SK-N-SH treated with all-trans-retinoic acid at 6 μM for 48 hours (cell line): ENCODE data around the gene KLHDC4.
"Not testable (repeated sequence)": the region's sequence is repeated elsewhere in the genome, so short reads cannot be mapped to it uniquely, and the experiment has no call there.

ENCODE experiments used
- ATAC-seq: fragments of 200-7000 bp; cut with Tn5 transposase; 3 replicates; pipeline ENCODE4 v1.9.1; 2020; ENCODE audit warnings: mild to moderate bottlenecking, moderate library complexity
- ARNTL ChIP-seq: fragments of 450-650 bp; formaldehyde crosslinking; IDR thresholded peaks from 2 replicates; pipeline ENCODE4 v1.5.0; 2020; ENCODE audit warnings: low read depth, mild to moderate bottlenecking, moderate library complexity, borderline replicate concordance
- BACH2 ChIP-seq: fragments of 250-450 bp; sonication (Bioruptor Pico); IDR thresholded peaks from 2 replicates; pipeline ENCODE4 v1.9.0; 2021; ENCODE audit warnings: mild to moderate bottlenecking, borderline replicate concordance
- CREB5 ChIP-seq: fragments of 250-450 bp; sonication (Bioruptor Pico); IDR thresholded peaks from 2 replicates; pipeline ENCODE4 v1.5.1; 2020; ENCODE audit warnings: low read depth, mild to moderate bottlenecking, moderate library complexity
- ESRRG ChIP-seq: fragments of 250-450 bp; sonication (Bioruptor Pico); IDR thresholded peaks from 2 replicates; pipeline ENCODE4 v1.6.1; 2021; ENCODE audit warnings: mild to moderate bottlenecking
- GLIS3 ChIP-seq: fragments of 250-450 bp; sonication (Bioruptor Pico); IDR thresholded peaks from 2 replicates; pipeline ENCODE4 v1.5.0; 2020; ENCODE audit warnings: mild to moderate bottlenecking, moderate library complexity
- ISL1 ChIP-seq: fragments of 250-450 bp; sonication (Bioruptor Pico); IDR thresholded peaks from 2 replicates; pipeline ENCODE4 v2.1.2; 2022; ENCODE audit warnings: mild to moderate bottlenecking, moderate library complexity
- OSR1 ChIP-seq: fragments of 250-450 bp; sonication (Bioruptor Pico); IDR thresholded peaks from 2 replicates; pipeline ENCODE4 v1.8.0; 2022; ENCODE audit warnings: moderate library complexity, mild to moderate bottlenecking, inconsistent platforms
- POU6F1 ChIP-seq: fragments of 250-450 bp; sonication (Bioruptor Pico); IDR thresholded peaks from 2 replicates; pipeline ENCODE4 v1.8.0; 2021; ENCODE audit warnings: low read depth, mild to moderate bottlenecking, moderate library complexity, borderline replicate concordance
- RARB ChIP-seq: fragments of 250-450 bp; sonication (Bioruptor Pico); IDR thresholded peaks from 2 replicates; pipeline ENCODE4 v1.8.0; 2021; ENCODE audit warnings: mild to moderate bottlenecking, moderate library complexity
- SNAI2 ChIP-seq: fragments of 250-450 bp; sonication (Bioruptor Pico); IDR thresholded peaks from 2 replicates; pipeline ENCODE4 v1.5.0; 2020; ENCODE audit warnings: mild to moderate bottlenecking, moderate library complexity
- TCF4 ChIP-seq: fragments of 250-450 bp; sonication (Bioruptor Pico); IDR thresholded peaks from 2 replicates; pipeline ENCODE4 v1.8.0; 2021; ENCODE audit warnings: mild to moderate bottlenecking, moderate library complexity, borderline replicate concordance
- TOX ChIP-seq: fragments of 250-450 bp; sonication (Bioruptor Pico); IDR thresholded peaks from 2 replicates; pipeline ENCODE4 v1.8.0; 2021; ENCODE audit warnings: mild to moderate bottlenecking, moderate library complexity, borderline replicate concordance
- TSHZ2 ChIP-seq: fragments of 250-450 bp; sonication (Bioruptor Pico); IDR thresholded peaks from 2 replicates; pipeline ENCODE4 v1.5.0; 2020; ENCODE audit warnings: mild to moderate bottlenecking, moderate library complexity
- ZC3H10 ChIP-seq: fragments of 250-450 bp; sonication (Bioruptor Pico); IDR thresholded peaks from 2 replicates; pipeline ENCODE4 v1.5.1; 2021; ENCODE audit warnings: mild to moderate bottlenecking, moderate library complexity
- ZFP3 ChIP-seq: fragments of 250-450 bp; sonication (Bioruptor Pico); IDR thresholded peaks from 2 replicates; pipeline ENCODE4 v1.5.0; 2020; ENCODE audit warnings: mild to moderate bottlenecking, moderate library complexity
- ZFP30 ChIP-seq: fragments of 450-650 bp; formaldehyde crosslinking; IDR thresholded peaks from 2 replicates; pipeline ENCODE4 v1.5.0; 2022; ENCODE audit warnings: mild to moderate bottlenecking, moderate library complexity
- ZNF565 ChIP-seq: fragments of 450-650 bp; formaldehyde crosslinking; conservative IDR thresholded peaks from 2 replicates; pipeline ENCODE4 v1.5.0; 2020; ENCODE audit warnings: low read depth, mild to moderate bottlenecking, moderate library complexity
- ZNF70 ChIP-seq: fragments of 450-650 bp; formaldehyde crosslinking; IDR thresholded peaks from 2 replicates; pipeline ENCODE4 v1.5.0; 2020; ENCODE audit warnings: mild to moderate bottlenecking, moderate library complexity
- ZNF8 ChIP-seq: fragments of 450-650 bp; formaldehyde crosslinking; IDR thresholded peaks from 2 replicates; pipeline ENCODE4 v1.5.0; 2020; ENCODE audit warnings: mild to moderate bottlenecking, moderate library complexity
- TF ChIP-seq, protein P1 (sequence below): fragments of 250-450 bp; sonication (Bioruptor Pico); IDR thresholded peaks from 2 replicates; pipeline ENCODE4 v1.8.0; 2020; ENCODE audit warnings: mild to moderate bottlenecking, moderate library complexity, borderline replicate concordance

KLHDC4 gene

GRCh38 chr16:87684711-87685404 is 80.9 kb downstream of the KLHDC4 start:
- ATAC-seq = no peak
- TF ChIP-seq ISL1 (no peak), ESRRG (CRISPR knock-in tag) (no peak), RARB (CRISPR knock-in tag) (no peak), ZC3H10 (CRISPR knock-in tag) (no peak), CREB5 (CRISPR knock-in tag) (no peak)

DNA sequence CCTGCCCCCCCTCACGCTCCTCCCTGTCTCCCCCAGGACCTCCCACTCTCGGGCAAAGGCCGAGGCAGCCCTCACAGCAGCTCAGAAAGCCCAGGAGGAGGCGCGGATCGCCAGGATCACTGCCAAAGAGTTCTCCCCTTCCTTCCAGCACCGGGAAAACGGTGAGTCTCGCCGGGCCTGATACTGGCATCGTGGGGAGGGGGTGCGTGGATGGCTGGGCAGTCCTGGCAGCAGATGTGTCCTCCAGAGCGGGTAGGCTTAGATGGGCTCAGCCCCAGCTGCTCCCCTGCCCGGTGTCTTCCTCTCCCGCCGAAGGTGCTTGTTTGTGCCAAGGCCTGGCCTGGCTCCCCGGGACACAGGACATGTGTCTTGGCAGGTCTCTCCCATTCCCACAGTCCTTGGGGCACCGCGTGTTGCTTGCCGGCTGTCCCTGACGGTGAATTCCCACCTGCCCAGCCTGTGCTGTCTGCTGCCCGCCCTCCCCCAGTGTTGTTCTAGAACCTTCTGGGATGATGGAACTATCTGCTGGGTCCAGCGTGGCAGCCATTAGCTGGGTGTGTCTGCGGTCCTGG is 81.6 kb downstream of the KLHDC4 start:
- TF ChIP-seq POU6F1 (CRISPR knock-in tag) = no peak
- no peak for TF ChIP-seq ISL1
- no peak for TF ChIP-seq RARB (CRISPR knock-in tag)
- TF ChIP-seq, protein P1, sequence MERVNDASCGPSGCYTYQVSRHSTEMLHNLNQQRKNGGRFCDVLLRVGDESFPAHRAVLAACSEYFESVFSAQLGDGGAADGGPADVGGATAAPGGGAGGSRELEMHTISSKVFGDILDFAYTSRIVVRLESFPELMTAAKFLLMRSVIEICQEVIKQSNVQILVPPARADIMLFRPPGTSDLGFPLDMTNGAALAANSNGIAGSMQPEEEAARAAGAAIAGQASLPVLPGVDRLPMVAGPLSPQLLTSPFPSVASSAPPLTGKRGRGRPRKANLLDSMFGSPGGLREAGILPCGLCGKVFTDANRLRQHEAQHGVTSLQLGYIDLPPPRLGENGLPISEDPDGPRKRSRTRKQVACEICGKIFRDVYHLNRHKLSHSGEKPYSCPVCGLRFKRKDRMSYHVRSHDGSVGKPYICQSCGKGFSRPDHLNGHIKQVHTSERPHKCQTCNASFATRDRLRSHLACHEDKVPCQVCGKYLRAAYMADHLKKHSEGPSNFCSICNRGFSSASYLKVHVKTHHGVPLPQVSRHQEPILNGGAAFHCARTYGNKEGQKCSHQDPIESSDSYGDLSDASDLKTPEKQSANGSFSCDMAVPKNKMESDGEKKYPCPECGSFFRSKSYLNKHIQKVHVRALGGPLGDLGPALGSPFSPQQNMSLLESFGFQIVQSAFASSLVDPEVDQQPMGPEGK (CRISPR knock-in tag) = no peak
- TF ChIP-seq TOX (CRISPR knock-in tag) = no peak
- TF ChIP-seq ZNF565 (CRISPR knock-in tag) = no peak
- TF ChIP-seq ZFP3 (CRISPR knock-in tag) = no peak
- no peak for TF ChIP-seq BACH2 (CRISPR knock-in tag)
- TF ChIP-seq OSR1 = no peak
- no peak for TF ChIP-seq TSHZ2 (CRISPR knock-in tag)
- TF ChIP-seq ZNF70 (CRISPR knock-in tag) = no peak
- TF ChIP-seq GLIS3 = no peak
- ATAC-seq = no peak

DNA sequence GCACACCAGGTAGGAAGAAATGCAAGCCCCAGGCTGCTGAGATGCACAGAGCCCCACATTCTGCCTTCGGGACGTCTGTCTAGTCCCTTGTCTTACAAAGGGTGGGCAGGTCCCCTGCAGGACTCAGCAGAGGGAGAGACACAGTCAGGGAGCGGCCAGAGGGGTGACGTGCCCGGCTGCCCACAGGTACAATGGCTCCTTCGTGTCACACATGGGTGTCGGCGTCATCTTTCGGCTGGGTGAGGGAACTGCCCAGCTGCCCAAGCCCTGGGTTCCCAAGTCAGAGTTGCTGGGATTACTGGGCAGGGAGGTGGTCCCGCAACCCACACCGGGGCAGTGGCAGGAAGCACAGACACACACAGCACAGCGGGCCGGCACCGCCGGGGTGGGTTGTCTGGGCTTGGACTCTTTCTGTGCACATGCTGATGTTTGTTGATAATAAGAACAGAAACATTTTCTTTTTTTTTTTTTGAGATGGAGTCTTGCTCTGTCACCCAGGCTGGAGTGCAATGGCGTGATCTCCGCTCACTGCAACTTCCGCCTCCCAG is 82.9 kb downstream of the KLHDC4 start:
- TF ChIP-seq ISL1 (no peak), POU6F1 (CRISPR knock-in tag) (no peak), OSR1 (no peak), ZFP30 (CRISPR knock-in tag) (no peak)
- TF ChIP-seq, all 23 proteins: peak for 0
- ATAC-seq = no peak

DNA sequence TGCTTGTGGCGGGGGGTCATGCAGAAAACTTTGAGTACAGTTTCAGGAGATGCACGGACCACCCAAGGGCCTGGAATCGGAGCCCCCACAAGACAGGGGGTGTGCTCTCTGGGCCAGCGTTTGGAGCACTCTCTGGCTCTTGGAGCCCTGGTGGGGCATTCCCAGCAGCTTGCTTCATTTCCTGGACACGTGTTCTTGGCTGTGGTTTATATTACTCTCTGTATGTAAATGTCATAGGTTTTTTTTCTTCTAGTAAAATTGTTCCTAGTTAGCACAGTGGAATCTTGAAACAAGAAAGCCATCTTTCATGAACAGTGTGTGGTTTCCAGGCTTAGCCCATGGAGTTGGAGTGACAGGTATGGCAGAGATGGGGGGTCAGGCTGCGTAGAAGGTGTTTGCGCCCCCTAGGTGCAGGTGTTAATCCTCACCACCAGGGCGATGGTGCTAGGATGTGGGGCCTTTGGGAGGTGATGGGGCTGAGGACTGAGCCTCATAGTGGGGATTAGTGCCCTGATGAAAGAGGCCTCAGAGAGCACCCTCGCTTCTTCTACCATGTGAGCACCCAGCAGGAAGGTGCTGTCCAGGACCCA is 83.7 kb downstream of the KLHDC4 start:
- peak; percentile 64 for ATAC-seq
- no peak for TF ChIP-seq ZNF8 (CRISPR knock-in tag)
- TF ChIP-seq TCF4 (CRISPR knock-in tag) = no peak
- TF ChIP-seq ARNTL (CRISPR knock-in tag) = no peak
- TF ChIP-seq ZC3H10 (CRISPR knock-in tag) = no peak
- no peak for TF ChIP-seq GLIS3
- no peak for TF ChIP-seq ZNF70 (CRISPR knock-in tag)
- no peak for TF ChIP-seq TOX (CRISPR knock-in tag)
- TF ChIP-seq OSR1 = no peak
- no peak for TF ChIP-seq BACH2 (CRISPR knock-in tag)
- no peak for TF ChIP-seq SNAI2 (CRISPR knock-in tag)
- no peak for TF ChIP-seq ESRRG (CRISPR knock-in tag)

GRCh38 chr16:87681051-87681602 is 84.7 kb downstream of the KLHDC4 start:
- not testable (repeated sequence) for ATAC-seq
